OCI-LY7 (cell line): ENCODE data around the gene NFATC3. TPM values are rescaled to one million over a fixed set of nuclear protein-coding genes. Genes with fewer than 3 reads are reported as not detected.
A peak's percentile ranks its signal among the peaks of the same experiment; 100 is the strongest.

Experiments
- BruUV-seq: library from RNA; stranded (reverse); fragments of 400-500 nt; replicated peaks from 2 replicates; lab custom pipeline; 2021; lab: Mats Ljungman, UMichigan
- CTCF ChIA-PET: fragments of 300-600 bp; sonication (Branson Sonifier 250); formaldehyde crosslinking; loops from one replicate; lab custom pipeline; 2022; ENCODE audit warnings: antibody characterized with exemption; ENCODE audit not compliant: unreplicated experiment; lab: Charles Lee
- POLR2A ChIA-PET: fragments of 300-600 bp; sonication (Branson Sonifier 250); formaldehyde crosslinking; loops from one replicate; lab custom pipeline; 2022; ENCODE audit warnings: antibody characterized with exemption; lab: Charles Lee
- DNase-seq: peaks from one replicate; pipeline ENCODE4 v3.0.0-alpha.2; 2015; ENCODE audit warnings: low spot score
- H2AFZ ChIP-seq: fragments of 200-600 bp; sonication (generic), shearing (Covaris generic); 2 replicates; pipeline ENCODE4 v1.6.1; 2014; ENCODE audit warnings: mild to moderate bottlenecking, antibody characterized with exemption, low read length, moderate library complexity
- H3K27ac ChIP-seq: fragments of 200-600 bp; sonication (generic); 2 replicates; pipeline ENCODE4 v1.5.1; 2014; ENCODE audit warnings: mixed run types, low read depth, mild to moderate bottlenecking, moderate library complexity, low read length, inconsistent platforms; ENCODE audit not compliant: poor library complexity, severe bottlenecking
- H3K36me3 ChIP-seq: fragments of 200-600 bp; sonication (generic); 2 replicates; pipeline ENCODE4 v1.6.1; 2014; ENCODE audit warnings: mild to moderate bottlenecking, antibody characterized with exemption, low read length, moderate library complexity, mixed read lengths; ENCODE audit not compliant: insufficient read depth
- H3K4me1 ChIP-seq: fragments of 200-600 bp; sonication (generic); 2 replicates; pipeline ENCODE4 v1.5.1; 2014; ENCODE audit warnings: mild to moderate bottlenecking, low read length; ENCODE audit not compliant: insufficient read depth, poor library complexity, severe bottlenecking
- H3K4me2 ChIP-seq: fragments of 200-600 bp; sonication (generic); 2 replicates; pipeline ENCODE4 v1.6.1; 2014; ENCODE audit warnings: mild to moderate bottlenecking, low read length
- H3K4me3 ChIP-seq: fragments of 200-600 bp; sonication (generic); 2 replicates; pipeline ENCODE4 v1.5.1; 2014; ENCODE audit warnings: mild to moderate bottlenecking, low read depth, low read length; ENCODE audit not compliant: poor library complexity, severe bottlenecking
- H3K79me2 ChIP-seq: fragments of 200-600 bp; sonication (generic); 2 replicates; pipeline ENCODE4 v1.6.1; 2016; ENCODE audit warnings: low read depth, mild to moderate bottlenecking, low read length, moderate library complexity, mixed read lengths; ENCODE audit not compliant: insufficient read depth
- H3K9me2 ChIP-seq: fragments of 200-600 bp; sonication (generic); 2 replicates; pipeline ENCODE4 v1.6.1; 2016; ENCODE audit warnings: mild to moderate bottlenecking, low read length, mixed read lengths; ENCODE audit not compliant: insufficient read depth
- H3K9me3 ChIP-seq: fragments of 200-600 bp; sonication (generic); 2 replicates; pipeline ENCODE4 v1.6.1; 2014; ENCODE audit warnings: mild to moderate bottlenecking, mixed run types, low read length, mixed read lengths
- H4K20me1 ChIP-seq: fragments of 200-600 bp; sonication (generic); 2 replicates; pipeline ENCODE4 v1.6.1; 2014; ENCODE audit warnings: mild to moderate bottlenecking, antibody characterized with exemption, low read length, moderate library complexity, mixed read lengths; ENCODE audit not compliant: insufficient read depth
- CTCF ChIP-seq: fragments of 200-600 bp; sonication (generic); conservative IDR thresholded peaks from 2 replicates; pipeline ENCODE4 v1.5.1; 2014; ENCODE audit warnings: mild to moderate bottlenecking, antibody characterized with exemption, low read length, moderate library complexity, mixed read lengths
- EZH2phosphoT487 ChIP-seq: fragments of 200-600 bp; sonication (generic); IDR thresholded peaks from 2 replicates; pipeline ENCODE4 v1.6.1; 2018; ENCODE audit warnings: low read depth, borderline replicate concordance, mild to moderate bottlenecking, mixed run types, antibody characterized with exemption, low read length, moderate library complexity, mixed read lengths
- intact Hi-C: fragments of 100-400 bp; cut with micrococcal nuclease; formaldehyde crosslinking; loops from one replicate; pipeline ENCODE4 v1.10.0; 2022; ENCODE audit not compliant: unreplicated experiment
- total RNA-seq, 2 experiments: library from RNA; depleted of rRNA in 1 of 2; stranded (reverse); fragments of >200 nt in 1 of 2; shearing (Covaris generic) in 1 of 2; gene quantifications; 2 replicates each; pipeline ENCODE4 v1.2.3, GENCODE V29; 2014 to 2022

The NFATC3 gene
- total RNA-seq, 2 experiments from 2014 or later: 73.4 to 76.0 TPM

DNA sequence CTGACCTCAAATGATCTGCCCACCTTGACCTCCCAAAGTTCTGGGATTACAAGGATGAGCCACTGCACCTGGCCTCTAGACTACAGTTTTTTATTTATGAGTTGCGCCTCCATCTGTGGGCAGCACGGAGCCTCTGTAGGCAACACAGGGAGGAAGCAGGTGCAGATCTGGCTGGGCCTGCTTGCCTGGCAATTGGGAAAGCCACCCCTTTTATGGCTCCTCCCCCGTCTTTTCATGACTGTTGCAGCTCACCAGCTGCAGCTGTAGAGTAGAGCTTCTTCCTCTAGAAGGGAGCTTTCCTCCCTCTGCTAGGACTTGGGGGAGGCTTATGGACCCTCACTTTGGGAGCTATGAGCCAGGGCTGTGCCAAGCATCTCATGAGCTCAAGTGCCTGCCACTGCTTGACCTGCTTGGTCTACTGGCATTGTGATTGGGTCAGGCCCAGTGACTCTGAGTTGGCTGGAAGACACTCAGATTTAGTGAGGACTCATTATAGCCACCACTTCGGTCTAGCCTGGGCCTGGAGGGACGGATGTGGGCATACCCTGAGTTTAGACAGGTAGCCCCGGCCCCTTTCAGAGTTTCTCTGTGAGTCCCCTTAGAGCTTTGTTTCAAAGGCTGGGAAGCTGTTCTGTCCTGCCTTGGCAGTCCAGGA is 172.2 kb downstream of the NFATC3 start:
- peak; percentile 95 for DNase-seq
- no peaks in the 10 kb centered on the region for H4K20me1 ChIP-seq
- ChIA-PET POLR2A (interaction anchor here (0.6 to 2.5 kb wide), 13 partner anchors 9 to 173 kb away, joined by 3 to 13 read pairs (median 4); partner anchors contain the start of genes PLA2G15, PRMT7 and SLC7A6OS), CTCF (interaction anchor here (0.9 to 1.8 kb wide), 9 partner anchors 9 to 71 kb away, joined by 3 to 8 read pairs (median 4); partner anchors contain the start of gene PLA2G15)
- H3K4me1 ChIP-seq: peaks cover 68% of the 10 kb centered on the region
- no TSS peak for BruUV-seq
- peak overlapping the region; percentile 27 for H3K4me3 ChIP-seq
- TF ChIP-seq CTCF (peak; percentile 43; the same call in 1 of the 2 replicates), EZH2phosphoT487 (no peak)
- no peaks in the 10 kb centered on the region for H3K9me3 ChIP-seq
- H2AFZ ChIP-seq: no peak overlapping the region; the same call in 1 of the 2 replicates
- peak overlapping the region; percentile 94 for H3K27ac ChIP-seq
- no peaks in the 10 kb centered on the region for H3K79me2 ChIP-seq
- peaks cover 58% of the 10 kb centered on the region for H3K36me3 ChIP-seq
- no peaks in the 10 kb centered on the region for H3K9me2 ChIP-seq
- peak overlapping the region; percentile 69 for H3K4me2 ChIP-seq
- intact Hi-C loops: loop anchor here (1.0 to 10.0 kb wide), 3 partner anchors 12 to 237 kb away; partner anchors contain the start of gene PLA2G15

GRCh38 chr16:68257906-68258800 is 173.0 kb downstream of the NFATC3 start:
- no TSS peak for BruUV-seq
- H3K9me2 ChIP-seq: no peaks in the 10 kb centered on the region
- H3K4me3 ChIP-seq: peak overlapping the region; percentile 27
- TF ChIP-seq EZH2phosphoT487 (no peak), CTCF (no peak)
- CTCF ChIA-PET: interaction anchor here (0.5 to 1.8 kb wide), 10 partner anchors 10 to 120 kb away, joined by 3 to 8 read pairs (median 4); partner anchors contain the start of gene PLA2G15
- peak overlapping the region; percentile 69 for H3K4me2 ChIP-seq
- DNase-seq: no peak
- no peak overlapping the region; the same call in 1 of the 2 replicates for H2AFZ ChIP-seq
- peaks cover 53% of the 10 kb centered on the region for H3K36me3 ChIP-seq
- no peaks in the 10 kb centered on the region for H3K79me2 ChIP-seq
- no peaks in the 10 kb centered on the region for H4K20me1 ChIP-seq
- intact Hi-C loops: loop anchor here (1.0 to 10.0 kb wide), 3 partner anchors 13 to 237 kb away; partner anchors contain the start of gene PLA2G15
- POLR2A ChIA-PET: interaction anchor here (0.8 to 2.5 kb wide), 12 partner anchors 10 to 174 kb away, joined by 3 to 13 read pairs (median 4); partner anchors contain the start of genes PLA2G15, PRMT7 and SLC7A6OS
- H3K9me3 ChIP-seq: no peaks in the 10 kb centered on the region
- H3K27ac ChIP-seq: peak overlapping the region; percentile 94
- H3K4me1 ChIP-seq: peaks cover 61% of the 10 kb centered on the region
